Endothelial cell of umbilical vein (primary cell): ENCODE data around the gene OR1E2.
"Not testable (repeated sequence)": the region's sequence is repeated elsewhere in the genome, so short reads cannot be mapped to it uniquely, and the experiment has no call there.

Source experiments
- EZH2 ChIP-seq: IDR thresholded peaks from 2 replicates; pipeline ENCODE4 v1.6.1; 2012; ENCODE audit warnings: borderline replicate concordance, low read depth, mild to moderate bottlenecking, moderate library complexity, low read length, inconsistent platforms; ENCODE audit not compliant: severe bottlenecking
- TF ChIP-seq, protein P1 (sequence below), 2 donors: IDR thresholded peaks; 1 replicate in 1 of 2; 2 replicates in 1 of 2; pipeline ENCODE4 v1.5.1; 2011; ENCODE audit warnings: low read length in 2 of 2, mild to moderate bottlenecking in 2 of 2, moderate library complexity in 2 of 2, control low read depth in 1 of 2, inconsistent platforms in 1 of 2, low read depth in 1 of 2; ENCODE audit not compliant: insufficient read depth in 1 of 2; ENCODE audit errors: extremely low read depth in 1 of 2

DNA sequence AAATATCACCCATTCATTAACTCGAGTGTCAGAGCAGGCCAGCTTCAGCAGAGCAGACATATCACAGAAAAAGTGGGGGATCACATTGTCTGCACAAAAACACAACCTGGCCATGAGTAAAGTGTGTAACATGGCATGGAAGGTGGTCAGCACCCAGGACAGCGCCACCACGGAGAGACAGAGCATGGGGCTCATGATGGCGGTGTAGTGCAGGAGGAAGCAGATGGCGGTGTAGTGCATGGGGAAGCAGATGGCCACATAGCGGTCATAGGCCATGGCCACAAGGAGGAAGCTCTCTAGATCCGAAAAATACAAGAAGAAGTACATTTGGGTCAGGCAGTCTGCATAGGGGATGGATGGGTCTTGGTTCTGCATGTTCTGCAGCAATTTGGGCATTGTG is 426 bp downstream of the OR1E2 start:
- not testable (repeated sequence) for TF ChIP-seq EZH2
- TF ChIP-seq, protein P1, sequence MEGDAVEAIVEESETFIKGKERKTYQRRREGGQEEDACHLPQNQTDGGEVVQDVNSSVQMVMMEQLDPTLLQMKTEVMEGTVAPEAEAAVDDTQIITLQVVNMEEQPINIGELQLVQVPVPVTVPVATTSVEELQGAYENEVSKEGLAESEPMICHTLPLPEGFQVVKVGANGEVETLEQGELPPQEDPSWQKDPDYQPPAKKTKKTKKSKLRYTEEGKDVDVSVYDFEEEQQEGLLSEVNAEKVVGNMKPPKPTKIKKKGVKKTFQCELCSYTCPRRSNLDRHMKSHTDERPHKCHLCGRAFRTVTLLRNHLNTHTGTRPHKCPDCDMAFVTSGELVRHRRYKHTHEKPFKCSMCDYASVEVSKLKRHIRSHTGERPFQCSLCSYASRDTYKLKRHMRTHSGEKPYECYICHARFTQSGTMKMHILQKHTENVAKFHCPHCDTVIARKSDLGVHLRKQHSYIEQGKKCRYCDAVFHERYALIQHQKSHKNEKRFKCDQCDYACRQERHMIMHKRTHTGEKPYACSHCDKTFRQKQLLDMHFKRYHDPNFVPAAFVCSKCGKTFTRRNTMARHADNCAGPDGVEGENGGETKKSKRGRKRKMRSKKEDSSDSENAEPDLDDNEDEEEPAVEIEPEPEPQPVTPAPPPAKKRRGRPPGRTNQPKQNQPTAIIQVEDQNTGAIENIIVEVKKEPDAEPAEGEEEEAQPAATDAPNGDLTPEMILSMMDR (IDR thresholded peaks at IDR 0.05; ENCODE audit: extremely low read depth in 1 of 2, insufficient read depth in 1 of 2, low read depth in 1 of 2, low read length in 2 of 2): not testable (repeated sequence)
